GM04504 (cell line): Measurements from ENCODE around the gene HEMGN.
"Not testable (repeated sequence)": the region's sequence is repeated elsewhere in the genome, so short reads cannot be mapped to it uniquely, and the experiment has no call there.

Experiments used
- DNase-seq: peaks from one replicate; pipeline ENCODE4 v3.0.0-alpha.2; 2012; ENCODE audit warnings: low read depth

HEMGN gene

GRCh38 chr9:97938081-97938644 lies at the start of gene HEMGN:
HEMGN (minus strand) TSS chr9:97938172; CDS start chr9:97938136, 36 bp downstream.
- DNase-seq: no peak

- no peak for DNase-seq
These were observed 49.5 kb upstream of the HEMGN start for GRCh38 chr9:97987487-97987886.

- DNase-seq: no peak
These were observed 47.3 kb upstream of the HEMGN start for GRCh38 chr9:97985058-97985861.

- DNase-seq: peak; percentile 58
These were observed 46.5 kb upstream of the HEMGN start for GRCh38 chr9:97984188-97985057.

- DNase-seq: no peak
These were observed 45.7 kb upstream of the HEMGN start for GRCh38 chr9:97983589-97984187.

GRCh38 chr9:97982683-97983588 lies 45.0 kb upstream of the HEMGN start, which contains the start of gene ANP32B:
ANP32B (plus strand) TSS chr9:97983341; CDS start chr9:97983556, 215 bp downstream.
- DNase-seq: peak; percentile 83

GRCh38 chr9:97981846-97982682 lies 44.1 kb upstream of the HEMGN start:
- no peak for DNase-seq

- DNase-seq: no peak
These were observed 43.2 kb upstream of the HEMGN start for GRCh38 chr9:97980918-97981845.

GRCh38 chr9:97980479-97980803 lies 42.5 kb upstream of the HEMGN start:
- DNase-seq: no peak

- DNase-seq: no peak
These were observed 42.0 kb upstream of the HEMGN start for GRCh38 chr9:97979788-97980478.

- no peak for DNase-seq
These were observed 40.6 kb upstream of the HEMGN start for GRCh38 chr9:97978371-97979130.

- not testable (repeated sequence) for DNase-seq
These were observed 38.7 kb upstream of the HEMGN start for GRCh38 chr9:97976633-97977032.

- no peak for DNase-seq
These were observed 37.4 kb upstream of the HEMGN start for GRCh38 chr9:97975376-97975775.

- DNase-seq: no peak
These were observed 34.8 kb upstream of the HEMGN start for GRCh38 chr9:97972753-97973152.

GRCh38 chr9:97970165-97970564 lies 32.2 kb upstream of the HEMGN start:
- DNase-seq: no peak

GRCh38 chr9:97969014-97969413 lies 31.0 kb upstream of the HEMGN start:
- no peak for DNase-seq

- DNase-seq: no peak
These were observed 28.5 kb upstream of the HEMGN start for GRCh38 chr9:97966493-97966892.

- no peak for DNase-seq
These were observed 26.9 kb upstream of the HEMGN start for GRCh38 chr9:97964901-97965300.
